Effector memory CD4-positive, alpha-beta T cell (primary cell): ENCODE results near the gene ZNF710.

Experiments used
- DNase-seq, 3 donors: peaks; one replicate each; pipeline ENCODE4 v3.0.0-alpha.2; 2020
- H3K27ac ChIP-seq: 2 replicates; pipeline ENCODE4 v1.7.0; 2013; ENCODE audit warnings: mild to moderate bottlenecking, low read length, moderate library complexity; ENCODE audit not compliant: insufficient read depth, poor library complexity, severe bottlenecking
- H3K27me3 ChIP-seq: replicated peaks from 2 replicates; pipeline ENCODE4 v1.7.0; 2013; ENCODE audit warnings: mild to moderate bottlenecking, low read length; ENCODE audit not compliant: insufficient read depth, control insufficient read depth, poor library complexity, severe bottlenecking
- H3K36me3 ChIP-seq: 2 replicates; pipeline ENCODE4 v1.7.0; 2013; ENCODE audit warnings: mild to moderate bottlenecking, low read length, moderate library complexity; ENCODE audit not compliant: control insufficient read depth, insufficient read depth
- H3K4me1 ChIP-seq: 2 replicates; pipeline ENCODE4 v1.7.0; 2013; ENCODE audit warnings: low read length, mild to moderate bottlenecking; ENCODE audit not compliant: control insufficient read depth, insufficient read depth, poor library complexity, severe bottlenecking
- H3K4me3 ChIP-seq: 2 replicates; pipeline ENCODE4 v1.7.0; 2013; ENCODE audit warnings: low read length, low read depth, mild to moderate bottlenecking; ENCODE audit not compliant: insufficient read depth, poor library complexity, severe bottlenecking
- H3K9me3 ChIP-seq: 2 replicates; pipeline ENCODE4 v1.7.0; 2013; ENCODE audit warnings: mild to moderate bottlenecking, low read length, moderate library complexity; ENCODE audit not compliant: control insufficient read depth

Gene ZNF710

GRCh38 chr15:90028376-90028944 is 27.3 kb downstream of the ZNF710 start:
- no peak for DNase-seq
- no peaks in the 10 kb centered on the region for H3K36me3 ChIP-seq
- H3K27me3 ChIP-seq = no peaks in the 10 kb centered on the region
- peaks cover 16% of the 10 kb centered on the region for H3K4me1 ChIP-seq
- H3K4me3 ChIP-seq = no peak overlapping the region
- no peak overlapping the region for H3K27ac ChIP-seq
- H3K9me3 ChIP-seq = no peaks in the 10 kb centered on the region

- Histone ChIP-seq H3K4me3 (no peak overlapping the region), H3K27me3 (no peaks in the 10 kb centered on the region), H3K36me3 (no peaks in the 10 kb centered on the region), H3K4me1 (peaks cover 21% of the 10 kb centered on the region), H3K27ac (no peak overlapping the region), H3K9me3 (no peaks in the 10 kb centered on the region)
- DNase-seq = no peak
Observed at GRCh38 chr15:90029024-90029423, 27.9 kb downstream of the ZNF710 start.

GRCh38 chr15:90030376-90030775 is 29.3 kb downstream of the ZNF710 start:
- H3K9me3 ChIP-seq = no peaks in the 10 kb centered on the region
- no peaks in the 10 kb centered on the region for H3K36me3 ChIP-seq
- H3K4me1 ChIP-seq = peaks cover 34% of the 10 kb centered on the region
- no peak for DNase-seq
- H3K27ac ChIP-seq = no peak overlapping the region
- H3K4me3 ChIP-seq = no peak overlapping the region
- no peaks in the 10 kb centered on the region for H3K27me3 ChIP-seq

GRCh38 chr15:90031231-90031791 is 30.2 kb downstream of the ZNF710 start:
- no peaks in the 10 kb centered on the region for H3K9me3 ChIP-seq
- H3K36me3 ChIP-seq = no peaks in the 10 kb centered on the region
- H3K27me3 ChIP-seq = no peaks in the 10 kb centered on the region
- DNase-seq = no peak
- H3K4me1 ChIP-seq = peaks cover 39% of the 10 kb centered on the region
- no peak overlapping the region for H3K27ac ChIP-seq
- peak overlapping the region; percentile 4 for H3K4me3 ChIP-seq

- Histone ChIP-seq H3K9me3 (no peaks in the 10 kb centered on the region), H3K36me3 (no peaks in the 10 kb centered on the region), H3K27ac (no peak overlapping the region), H3K4me3 (no peak overlapping the region), H3K4me1 (peaks cover 43% of the 10 kb centered on the region), H3K27me3 (no peaks in the 10 kb centered on the region)
- no peak for DNase-seq
Observed at GRCh38 chr15:90033006-90033405, 31.9 kb downstream of the ZNF710 start.

- Histone ChIP-seq H3K4me3 (no peak overlapping the region), H3K36me3 (no peaks in the 10 kb centered on the region), H3K9me3 (no peaks in the 10 kb centered on the region), H3K4me1 (peaks cover 43% of the 10 kb centered on the region), H3K27ac (peak overlapping the region; percentile 15), H3K27me3 (no peaks in the 10 kb centered on the region)
- no peak for DNase-seq
Observed at GRCh38 chr15:90033448-90033847, 32.3 kb downstream of the ZNF710 start.

GRCh38 chr15:90035095-90035839 is 34.1 kb downstream of the ZNF710 start:
- Histone ChIP-seq H3K36me3 (no peaks in the 10 kb centered on the region), H3K4me3 (no peak overlapping the region), H3K9me3 (no peaks in the 10 kb centered on the region), H3K4me1 (peaks cover 43% of the 10 kb centered on the region), H3K27ac (peak overlapping the region; percentile 53), H3K27me3 (no peaks in the 10 kb centered on the region)
- DNase-seq = no peak

- Histone ChIP-seq H3K4me1 (peaks cover 43% of the 10 kb centered on the region), H3K4me3 (no peak overlapping the region), H3K9me3 (no peaks in the 10 kb centered on the region), H3K36me3 (no peaks in the 10 kb centered on the region), H3K27ac (no peak overlapping the region), H3K27me3 (no peaks in the 10 kb centered on the region)
- DNase-seq = no peak
Observed at GRCh38 chr15:90035840-90036230, 34.7 kb downstream of the ZNF710 start.

GRCh38 chr15:90036343-90036742 is 35.2 kb downstream of the ZNF710 start:
- Histone ChIP-seq H3K27ac (no peak overlapping the region), H3K4me3 (no peak overlapping the region), H3K9me3 (no peaks in the 10 kb centered on the region), H3K36me3 (no peaks in the 10 kb centered on the region), H3K4me1 (peaks cover 39% of the 10 kb centered on the region), H3K27me3 (no peaks in the 10 kb centered on the region)
- DNase-seq = no peak

GRCh38 chr15:90036806-90037510 is 35.8 kb downstream of the ZNF710 start:
- no peaks in the 10 kb centered on the region for H3K36me3 ChIP-seq
- DNase-seq = no peak
- no peak overlapping the region for H3K27ac ChIP-seq
- no peaks in the 10 kb centered on the region for H3K9me3 ChIP-seq
- no peaks in the 10 kb centered on the region for H3K27me3 ChIP-seq
- no peak overlapping the region for H3K4me3 ChIP-seq
- peaks cover 33% of the 10 kb centered on the region for H3K4me1 ChIP-seq
